GM10266 (cell line): ENCODE data around the gene PLA2G4D.

ENCODE experiments used
- DNase-seq: peaks from one replicate; pipeline ENCODE4 v3.0.0; 2012; ENCODE audit errors: extremely low spot score
- CTCF ChIP-seq: IDR thresholded peaks from 2 replicates; pipeline ENCODE4 v1.5.1; 2012; ENCODE audit warnings: mild to moderate bottlenecking, low read depth; ENCODE audit not compliant: control insufficient read depth, insufficient read depth; ENCODE audit errors: missing control alignments

Gene PLA2G4D

GRCh38 chr15:42059661-42060476 is 34.5 kb downstream of the PLA2G4D start:
- peak; percentile 95 for TF ChIP-seq CTCF
- peak; percentile 69 for DNase-seq

GRCh38 chr15:42058791-42059190 is 35.6 kb downstream of the PLA2G4D start:
- TF ChIP-seq CTCF: no peak
- no peak for DNase-seq

- DNase-seq: no peak
- TF ChIP-seq CTCF: no peak
These were observed 36.3 kb downstream of the PLA2G4D start for GRCh38 chr15:42057799-42058646.

- peak; percentile 70 for TF ChIP-seq CTCF
- DNase-seq: peak; percentile 75
These were observed 37.2 kb downstream of the PLA2G4D start for GRCh38 chr15:42056934-42057798.

GRCh38 chr15:42053914-42054313 is 40.4 kb downstream of the PLA2G4D start:
- no peak for TF ChIP-seq CTCF
- DNase-seq: no peak

GRCh38 chr15:42053010-42053409 is 41.4 kb downstream of the PLA2G4D start:
- TF ChIP-seq CTCF: no peak
- no peak for DNase-seq
